DMS153 treated with DMSO at 0.1 percent for 48 hours (cell line): ENCODE data around the gene NOX4.
"Not testable (repeated sequence)": the region's sequence is repeated elsewhere in the genome, so short reads cannot be mapped to it uniquely, and the experiment has no call there.

Experiments
- DNase-seq: peaks from one replicate; lab custom pipeline; 2025; ENCODE audit not compliant: unreplicated experiment; lab: John Stamatoyannopoulos, UW

NOX4 gene

DNA sequence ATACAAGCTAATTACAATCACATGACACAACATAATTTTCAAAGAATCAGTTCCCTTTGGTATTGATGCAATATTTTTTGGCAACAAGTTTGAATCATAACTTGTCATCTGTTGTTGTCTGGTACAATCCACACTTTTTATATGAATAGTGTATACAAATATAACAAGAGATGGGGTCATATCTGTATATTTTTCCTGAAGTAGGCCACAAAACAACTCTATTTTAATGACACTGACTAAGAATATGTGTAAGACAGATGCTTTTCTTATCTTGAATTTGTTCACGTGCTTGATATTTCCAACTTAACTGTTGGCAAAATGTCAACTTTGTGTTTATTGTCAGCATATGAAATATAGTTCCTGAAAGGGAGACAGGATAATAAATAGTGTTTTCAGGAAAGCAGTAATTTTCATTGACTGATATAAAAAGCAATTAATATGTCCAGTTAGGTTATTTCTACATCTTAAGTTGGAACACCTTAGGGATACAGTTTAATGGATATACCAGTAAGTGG lies 27.9 kb downstream of the NOX4 start:
- no peak for DNase-seq

DNA sequence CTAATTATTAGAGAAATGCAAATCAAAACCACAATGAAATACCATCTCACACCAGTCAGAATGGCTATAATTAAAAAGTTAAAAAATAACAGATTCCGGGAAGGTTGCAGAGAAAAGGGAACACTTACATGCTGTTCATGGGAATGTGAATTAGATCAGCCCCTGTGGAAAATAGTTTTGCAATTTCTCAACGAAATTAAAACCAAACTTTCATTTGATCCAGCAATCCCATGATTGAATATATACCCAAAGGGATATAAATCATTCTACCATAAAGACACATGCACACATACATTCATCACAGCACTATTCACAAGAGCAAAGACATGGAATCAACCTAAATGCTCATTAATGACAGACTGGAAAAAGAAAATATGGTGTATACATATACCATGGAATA lies 32.5 kb downstream of the NOX4 start:
- DNase-seq, result no peak

DNA sequence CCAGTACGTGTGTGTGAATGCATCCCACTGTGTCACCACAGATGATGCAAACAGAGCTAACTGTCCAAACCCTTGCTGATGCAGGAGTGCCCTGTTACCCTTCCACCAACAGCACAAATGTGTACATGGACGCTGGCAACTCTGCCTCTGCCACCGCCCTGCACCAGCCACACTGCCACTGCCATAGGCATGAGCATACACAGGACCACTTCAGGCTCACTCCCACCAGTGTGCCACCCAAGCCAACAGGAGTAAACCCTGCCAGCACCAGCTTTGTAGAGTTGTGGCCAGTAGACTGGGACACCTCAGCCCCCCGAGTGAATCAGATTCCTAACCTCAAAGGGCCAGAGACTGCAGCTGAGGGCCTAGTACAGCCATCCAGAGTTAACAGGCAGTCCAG lies 34.0 kb downstream of the NOX4 start:
- no peak for DNase-seq

DNA sequence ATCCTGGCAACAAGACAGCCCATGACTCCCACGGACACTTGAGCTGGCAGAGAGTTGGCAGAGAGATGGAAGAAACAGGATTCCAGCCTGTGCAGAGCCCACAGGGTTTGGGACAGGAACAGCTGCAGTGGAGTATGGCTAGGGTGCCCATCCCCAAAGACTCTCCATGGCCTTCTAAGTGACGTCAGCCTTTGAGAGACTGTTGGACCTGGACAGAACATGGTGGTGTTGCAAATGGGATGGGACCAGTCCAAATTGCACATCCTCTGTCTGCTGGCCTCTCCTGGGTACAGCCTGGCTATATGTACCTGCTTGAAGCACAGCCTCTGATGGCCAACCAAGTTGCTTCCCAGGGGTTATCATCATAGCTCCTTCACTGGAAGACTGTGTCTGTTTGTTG lies 34.5 kb downstream of the NOX4 start:
- DNase-seq, result no peak

DNA sequence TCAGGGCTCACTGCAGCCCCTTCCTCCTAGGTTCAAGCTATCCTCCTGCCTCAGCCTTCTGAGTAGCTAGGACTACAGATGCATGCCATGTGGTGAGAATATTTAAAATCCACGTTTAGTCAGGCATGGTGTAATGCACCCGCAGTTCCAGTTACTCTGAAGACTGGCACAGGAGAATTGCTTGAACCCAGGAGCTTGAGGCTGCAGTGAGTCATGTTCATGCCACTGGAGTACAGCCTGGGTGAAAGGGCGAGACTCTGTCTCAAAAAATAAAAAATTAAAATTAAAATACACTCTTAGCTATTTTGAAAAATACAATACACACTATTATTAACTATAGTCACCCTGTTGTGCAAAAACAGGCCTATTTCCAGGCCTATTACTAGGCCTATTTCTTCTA lies 38.4 kb downstream of the NOX4 start:
- DNase-seq, result no peak

DNA sequence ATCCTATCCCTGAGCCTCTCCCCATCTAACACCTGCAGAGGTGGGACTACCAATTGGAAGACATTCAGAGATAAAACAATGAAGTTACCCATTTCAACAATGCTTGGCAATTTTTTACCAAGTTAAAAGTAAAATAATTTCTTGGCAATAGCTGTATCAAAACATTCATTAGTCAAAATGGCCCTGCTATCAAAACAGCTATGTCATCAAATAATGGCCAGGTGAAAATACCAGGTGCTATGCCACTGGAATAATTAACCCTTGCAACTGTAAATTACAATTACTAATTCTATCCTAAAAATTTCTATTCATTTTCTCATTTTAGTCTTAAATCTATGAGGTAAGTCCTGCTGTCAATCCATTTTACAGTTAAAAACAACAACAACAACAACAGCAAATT lies 43.3 kb downstream of the NOX4 start:
- no peak for DNase-seq

DNA sequence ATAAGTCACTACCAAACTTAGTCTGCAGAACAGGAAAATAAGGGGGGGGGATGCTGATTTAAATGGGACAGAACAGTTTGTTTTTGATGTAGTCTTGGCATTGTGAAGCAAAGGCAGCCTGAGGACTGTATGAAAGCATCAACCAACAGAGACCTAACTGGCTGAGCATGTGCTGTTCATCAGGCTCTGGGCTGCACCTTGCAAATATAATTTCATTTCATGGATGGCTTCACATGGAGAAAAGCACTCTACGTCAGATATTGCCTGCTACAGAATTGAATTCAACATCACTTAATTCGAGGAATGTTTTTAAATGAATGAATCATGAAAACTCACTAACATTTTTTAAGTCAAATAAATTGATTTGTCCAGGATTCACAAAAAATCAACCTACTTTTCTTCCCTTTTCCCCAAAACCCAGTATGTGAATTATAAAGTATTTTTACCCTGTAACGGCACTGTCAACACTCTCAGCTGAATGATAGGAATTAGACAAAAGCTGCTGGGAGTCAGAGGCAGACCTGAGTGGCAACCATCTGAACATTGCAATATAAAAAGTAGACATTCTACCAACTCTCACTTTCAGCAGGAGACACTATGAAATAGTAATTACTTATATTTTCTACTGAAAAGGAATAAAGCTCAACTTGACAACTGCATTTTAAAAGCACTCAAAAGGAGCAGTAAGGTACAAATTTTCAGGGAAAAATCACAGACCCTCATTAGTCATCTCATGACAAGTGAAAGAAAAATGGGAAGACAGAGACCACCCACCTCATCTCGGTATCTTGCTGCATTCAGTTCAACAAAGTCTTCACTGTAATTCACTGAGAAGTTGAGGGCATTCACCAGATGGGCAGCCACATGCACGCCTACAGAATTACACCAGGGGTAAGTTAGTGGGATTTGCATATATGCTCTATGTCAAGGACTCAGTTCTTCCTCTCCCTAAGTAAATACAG lies 47.5 kb downstream of the NOX4 start:
- DNase-seq, result no peak

DNA sequence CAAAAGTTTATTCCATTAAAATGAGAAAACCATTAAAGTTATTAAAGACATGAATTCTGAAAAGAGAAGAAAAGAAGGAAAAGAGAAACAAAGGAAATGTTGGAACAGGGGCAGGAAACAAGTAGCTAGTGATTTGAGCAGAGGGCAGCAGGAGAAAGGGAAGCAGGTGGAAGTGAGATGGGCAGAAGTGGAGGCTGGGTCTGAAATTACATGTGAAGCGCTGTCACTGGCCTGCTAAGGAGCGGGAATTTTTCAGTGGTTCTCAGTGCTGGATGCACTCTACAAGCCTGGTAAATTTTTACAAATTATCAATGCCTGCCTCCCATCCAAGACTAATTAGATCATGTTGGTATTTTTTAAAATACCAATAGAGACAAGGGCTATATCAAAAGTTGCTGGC lies 48.4 kb downstream of the NOX4 start:
- no peak for DNase-seq

DNA sequence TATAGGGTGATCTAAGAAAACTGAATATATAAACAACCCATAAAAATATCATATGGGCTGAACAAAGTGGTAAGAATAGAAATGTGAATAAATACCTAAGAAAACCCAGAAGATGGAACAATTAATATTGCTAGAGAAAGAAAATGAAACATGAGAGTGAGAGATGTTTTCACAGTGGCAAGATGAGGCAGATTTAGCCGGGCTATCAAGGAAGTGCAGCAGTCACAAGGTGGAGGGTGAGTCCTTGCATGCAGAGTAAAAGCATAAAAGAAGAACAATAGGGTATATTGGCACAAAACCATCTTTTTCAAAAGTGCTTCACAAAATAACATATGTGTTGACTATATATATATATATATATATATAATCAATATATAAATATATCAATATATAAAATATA lies 49.6 kb downstream of the NOX4 start:
- no peak for DNase-seq

DNA sequence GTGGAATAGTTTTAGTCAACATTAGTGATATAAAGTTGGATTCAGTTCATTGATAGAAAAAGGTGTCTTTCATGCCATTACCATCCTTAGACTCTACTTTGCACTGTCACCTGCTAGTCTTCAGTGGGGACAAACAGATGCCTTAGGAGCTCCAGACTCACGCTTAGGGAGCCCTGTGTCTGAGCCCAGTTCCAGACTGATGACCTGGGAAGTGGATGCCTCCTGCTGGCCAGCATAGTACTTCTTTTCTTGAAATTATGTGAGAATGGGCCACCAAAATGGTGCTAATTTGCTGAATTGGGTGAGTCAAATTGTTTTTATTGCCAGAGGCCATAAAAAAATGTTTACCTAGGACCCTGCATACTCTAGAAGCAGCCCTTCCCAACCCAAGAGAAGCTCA lies 53.9 kb downstream of the NOX4 start:
- no peak for DNase-seq

DNA sequence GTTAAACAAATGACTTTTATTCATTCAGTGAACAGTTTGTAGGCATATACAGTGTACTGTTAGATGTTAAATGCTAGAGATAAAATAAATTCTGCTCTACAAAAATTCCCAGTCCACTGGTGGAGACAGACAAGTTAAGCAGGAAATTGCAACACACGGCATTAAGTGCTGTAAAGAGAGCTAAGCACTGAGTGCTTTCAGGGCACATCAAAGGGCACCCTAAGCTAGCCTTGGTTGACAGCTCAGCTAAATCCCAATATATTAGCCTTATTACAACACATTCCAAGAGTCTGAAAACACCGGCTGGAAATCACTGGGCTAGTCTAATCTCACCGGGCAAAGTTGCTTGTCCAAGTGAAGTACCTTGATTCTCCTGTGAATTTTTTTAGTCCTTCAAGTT lies 55.1 kb downstream of the NOX4 start:
- DNase-seq, result no peak

DNA sequence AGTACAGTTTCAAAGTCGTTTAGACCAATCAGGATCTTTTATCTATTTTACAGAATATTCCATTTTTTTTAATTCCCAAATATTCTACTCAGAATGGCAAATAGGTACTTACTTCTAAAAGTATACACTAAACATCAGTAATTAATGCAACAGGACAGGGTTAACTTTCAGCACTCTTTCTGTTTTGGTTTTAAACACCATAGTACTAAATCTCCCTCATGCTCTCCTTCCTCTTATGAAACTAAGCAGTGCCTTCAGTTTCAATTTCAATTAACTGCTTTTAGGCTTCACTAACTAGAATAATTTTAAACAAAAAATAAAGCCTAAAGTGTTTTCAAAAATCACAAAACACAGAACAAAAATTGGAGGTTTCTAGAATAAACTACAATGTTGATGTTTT lies 57.9 kb downstream of the NOX4 start:
- DNase-seq, result no peak

DNA sequence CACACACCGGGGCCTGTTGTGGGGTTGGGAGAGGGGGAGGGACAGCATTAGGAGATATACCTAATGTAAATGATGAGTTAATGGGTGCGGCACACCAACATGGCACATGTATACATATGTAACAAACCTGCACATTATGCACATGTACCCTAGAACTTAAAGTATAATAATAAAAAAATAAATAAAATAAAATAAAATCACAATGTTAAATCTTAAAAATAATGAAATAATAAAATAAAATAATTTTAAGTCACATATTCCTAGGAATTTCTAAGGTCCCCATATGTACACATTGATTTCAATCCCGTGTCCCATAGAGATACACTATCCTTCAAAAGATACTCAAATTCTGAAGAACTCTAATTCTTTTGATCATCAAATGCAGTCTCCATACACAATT lies 59.0 kb downstream of the NOX4 start:
- DNase-seq, result not testable (repeated sequence)

DNA sequence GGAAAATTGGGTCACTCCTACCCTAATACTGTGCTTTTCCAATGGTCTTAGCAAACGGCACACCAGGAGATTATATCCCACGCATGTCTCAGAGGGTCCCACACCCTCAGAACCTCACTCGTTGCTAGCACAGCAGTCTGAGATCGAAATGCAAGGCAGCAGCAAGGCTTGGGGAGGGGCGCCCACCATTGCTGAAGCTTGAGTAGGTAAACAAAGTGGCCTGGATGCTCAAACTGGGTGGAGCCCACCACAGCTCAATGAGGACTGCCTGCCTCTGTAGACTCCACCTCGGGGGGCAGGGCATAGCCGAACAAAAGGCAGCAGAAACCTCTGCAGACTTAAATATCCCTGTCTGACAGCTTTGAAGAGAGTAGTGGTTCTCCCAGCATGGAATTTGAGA lies 64.7 kb downstream of the NOX4 start:
- DNase-seq, result not testable (repeated sequence)

DNA sequence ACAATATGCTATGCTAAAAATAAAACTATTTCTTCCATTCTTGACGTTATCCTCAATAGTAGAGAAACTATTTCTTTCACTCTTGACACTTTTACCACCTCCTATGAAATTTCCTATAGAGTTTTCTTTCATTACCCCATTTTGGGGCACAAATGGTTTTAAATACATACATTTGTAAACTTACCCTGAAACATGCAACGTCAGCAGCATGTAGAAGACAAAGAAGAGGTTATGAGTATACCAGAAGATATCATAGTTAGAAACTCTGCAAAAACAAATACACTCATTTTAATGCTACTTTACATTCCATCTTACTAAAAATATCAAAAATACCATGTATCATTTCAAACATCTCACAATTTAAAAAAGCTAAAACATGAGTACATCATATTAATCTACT lies 69.5 kb downstream of the NOX4 start:
- no peak for DNase-seq

DNA sequence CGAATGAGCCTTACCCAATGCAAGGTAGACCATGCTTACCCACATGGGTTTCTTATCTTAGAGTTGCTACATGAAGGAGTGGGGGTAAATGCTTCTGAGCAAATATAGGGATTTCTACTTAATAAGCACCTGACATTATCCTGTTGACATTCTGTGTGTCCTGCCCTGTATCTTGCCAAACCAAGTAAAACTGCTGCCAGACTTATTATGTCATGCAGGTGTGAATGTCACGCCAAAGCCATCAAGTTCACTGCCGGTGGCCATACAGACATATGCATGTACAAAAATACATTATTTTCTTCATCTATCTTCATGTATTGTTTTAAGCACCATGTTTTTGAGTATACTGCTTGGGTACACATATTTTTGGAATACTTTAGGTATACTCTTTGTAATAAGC lies 70.2 kb downstream of the NOX4 start:
- DNase-seq, result no peak

DNA sequence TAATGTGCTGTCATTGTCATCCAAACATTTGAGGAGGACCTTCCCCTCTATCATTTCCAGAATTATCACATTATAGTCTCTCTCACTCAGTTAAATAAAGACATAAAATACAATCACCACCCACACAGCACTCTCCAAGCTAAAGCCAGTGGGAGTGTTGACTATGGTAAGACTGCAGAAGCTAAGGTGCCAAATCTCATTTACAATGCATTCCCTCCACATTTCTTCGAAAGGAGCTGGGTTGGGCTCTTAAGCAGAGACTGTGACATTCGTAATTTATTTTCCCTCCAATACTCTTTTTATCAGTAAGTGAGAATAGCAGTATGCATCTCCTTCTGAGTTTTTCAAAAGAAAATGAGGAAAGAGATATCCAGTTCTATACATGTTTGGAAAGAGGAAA lies 74.2 kb downstream of the NOX4 start:
- no peak for DNase-seq

DNA sequence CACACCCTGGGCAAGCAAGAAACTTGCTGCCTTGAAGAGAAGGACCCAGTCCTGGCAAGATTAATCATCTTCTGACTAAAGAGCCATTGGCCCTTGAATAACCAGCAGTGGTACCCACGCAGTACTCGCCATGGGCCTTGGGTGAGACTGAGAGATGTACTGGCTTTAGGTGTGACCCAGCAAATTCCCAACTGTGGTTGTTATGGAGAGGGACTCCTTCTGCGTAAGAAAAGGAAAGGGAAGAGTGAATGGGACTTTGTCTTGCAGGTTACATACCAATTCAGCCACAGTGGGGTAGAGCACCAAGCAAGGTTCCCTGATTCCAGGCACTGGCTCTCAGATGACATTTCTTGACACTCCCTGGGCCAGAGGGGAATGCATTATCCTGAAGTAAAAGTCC lies 80.1 kb downstream of the NOX4 start:
- not testable (repeated sequence) for DNase-seq

DNA sequence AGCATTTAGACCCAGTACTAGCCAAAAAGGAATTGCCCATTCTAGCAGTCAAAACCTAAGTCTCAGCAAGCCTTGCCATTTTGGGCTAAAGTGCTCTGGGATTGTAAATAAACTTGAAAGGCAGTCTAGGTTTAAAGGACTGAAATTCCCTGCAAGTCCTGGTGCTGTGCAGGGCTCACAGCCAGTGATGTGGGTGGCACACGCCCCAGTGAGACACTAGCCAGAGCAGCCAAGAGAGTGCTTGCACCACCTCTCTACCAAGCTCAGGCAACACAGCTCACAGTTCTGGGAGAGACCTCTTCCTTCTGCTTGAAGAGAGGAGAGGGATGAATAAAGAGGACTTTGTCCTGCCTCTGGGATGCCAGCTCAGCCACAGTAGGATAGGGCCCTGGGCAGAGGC lies 80.5 kb downstream of the NOX4 start:
- not testable (repeated sequence) for DNase-seq

DNA sequence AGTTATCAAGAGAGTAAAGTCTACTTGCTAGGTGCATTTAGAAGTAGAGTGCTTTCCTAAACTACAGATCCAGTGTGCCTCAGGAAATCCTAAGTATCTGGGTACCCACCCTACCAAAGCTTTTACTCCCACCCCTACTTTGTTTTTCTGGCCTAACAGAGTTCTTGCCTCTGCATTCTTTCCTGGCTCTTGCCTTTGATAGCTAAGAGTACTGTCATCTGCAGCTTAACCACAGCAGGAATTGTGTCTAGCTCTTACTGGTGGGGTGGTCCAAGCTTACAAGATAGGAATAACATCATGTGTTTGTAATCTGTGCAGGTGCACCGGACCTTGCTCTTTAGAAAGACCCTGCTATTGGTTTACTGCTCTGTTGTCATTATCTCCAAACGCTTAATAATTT lies 82.7 kb downstream of the NOX4 start:
- not testable (repeated sequence) for DNase-seq

DNA sequence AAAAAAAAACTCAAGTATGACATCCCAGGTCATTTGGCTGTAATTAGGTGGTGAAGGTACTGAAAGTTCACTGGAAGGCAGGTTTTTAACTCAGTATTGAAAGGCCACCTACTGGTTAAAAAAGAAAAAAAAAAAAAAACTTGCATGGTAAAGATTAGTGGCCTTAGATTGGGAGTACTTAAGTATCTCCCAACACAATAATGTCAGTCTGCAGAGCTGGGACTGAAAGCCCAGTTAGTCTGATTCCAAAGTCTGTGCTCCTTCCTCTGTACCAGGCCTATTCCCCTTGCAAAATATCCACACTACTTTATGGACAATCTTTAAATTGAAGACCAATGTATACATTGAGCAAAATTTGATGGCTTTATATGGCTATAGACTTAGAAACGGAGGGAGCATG lies 85.5 kb downstream of the NOX4 start:
- no peak for DNase-seq

DNA sequence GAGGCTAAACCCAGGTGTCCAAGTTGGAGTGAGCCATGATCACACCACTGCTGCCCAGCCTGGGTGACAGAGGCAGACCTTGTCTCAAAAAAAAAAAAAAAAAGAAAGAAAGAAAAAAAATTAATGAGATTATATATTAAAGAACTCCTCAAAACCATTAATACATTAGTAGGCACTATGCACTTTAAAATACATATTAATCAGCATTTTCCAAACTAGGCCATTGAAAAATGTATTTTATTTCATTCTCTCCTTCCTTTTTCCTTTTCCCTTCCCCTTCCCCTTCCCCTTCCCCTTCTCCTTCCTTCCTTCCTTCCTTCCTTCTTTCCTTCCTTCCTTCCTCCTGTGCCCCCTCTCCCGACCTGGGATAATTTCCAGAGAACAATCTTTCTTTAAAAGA lies 99.5 kb downstream of the NOX4 start:
- DNase-seq, result not testable (repeated sequence)

DNA sequence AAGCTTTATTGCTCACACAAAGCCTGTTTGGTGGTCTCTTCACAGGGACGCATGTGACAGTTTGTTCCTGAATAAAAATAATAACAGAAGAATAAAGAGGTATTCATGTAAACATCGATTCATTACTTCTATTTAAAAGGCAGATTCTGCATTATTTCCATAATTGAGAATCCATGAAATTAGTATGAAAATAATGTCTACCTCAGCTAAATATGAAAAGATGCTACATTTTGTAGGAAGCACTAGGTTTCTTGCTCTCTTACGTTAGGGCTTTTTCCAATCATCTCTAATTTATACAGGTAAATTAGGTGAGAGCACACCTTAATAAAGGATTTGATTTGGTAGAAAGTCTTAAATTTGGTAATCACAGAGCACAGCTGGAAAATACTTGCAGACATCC lies 103.7 kb downstream of the NOX4 start:
- DNase-seq, result not testable (repeated sequence)
